ENCODE measurements around the gene DDX43. TPM values are rescaled to one million over a fixed set of nuclear protein-coding genes. Genes with fewer than 3 reads are reported as not detected.

DDX43 gene
- total and polyA plus RNA-seq, 2 donors (not counting 1 experiment from before 2014, with no cell fraction given): 1.8 to 2.1 TPM

- ChIA-PET POLR2A (no interaction called here), CTCF (interaction anchor here (0.6 kb wide), 1 partner anchor 219 kb away, joined by 4 read pairs; no protein-coding TSS in a partner anchor)
- no peaks in the 10 kb centered on the region for H3K9me3 ChIP-seq (ENCODE audit: control extremely low read depth in 1 of 3, control insufficient read depth in 2 of 3, insufficient read depth in 1 of 3, low read length in 2 of 3)
- H3K27me3 ChIP-seq (replicated peaks in 1 of 4; ENCODE audit: control extremely low read depth in 1 of 4, control insufficient read depth in 3 of 4, insufficient read depth in 4 of 4, low read length in 3 of 4): no peaks in the 10 kb centered on the region
- intact Hi-C loops (cut with micrococcal nuclease): no loop called here
- WGBS (ENCODE audit: insufficient coverage): no CpG with 5 or more reads among the region's 6 CpGs
- DNase-seq: no peak
- H3K27me3 Mint-ChIP-seq: no peaks in the 10 kb centered on the region
- H3K4me3 Mint-ChIP-seq: no peak overlapping the region
- no peaks in the 10 kb centered on the region for H3K4me1 ChIP-seq (ENCODE audit: control insufficient read depth in 2 of 2, insufficient read depth in 2 of 2, low read length in 2 of 2)
- no peaks in the 10 kb centered on the region for H3K79me2 ChIP-seq (ENCODE audit: control insufficient read depth, insufficient read depth, low read length)
- H3K9me3 Mint-ChIP-seq (ENCODE audit: insufficient read depth): no peaks in the 10 kb centered on the region
- H4K20me1 ChIP-seq (ENCODE audit: control insufficient read depth, insufficient read depth, low read length, poor library complexity, severe bottlenecking): no peaks in the 10 kb centered on the region
- H3K27ac ChIP-seq (ENCODE audit: low read length in 2 of 2): no peak overlapping the region
- no peak overlapping the region for H3K9ac ChIP-seq (ENCODE audit: low read length)
- H3K4me2 ChIP-seq (replicated peaks; ENCODE audit: low read depth, low read length, poor library complexity, severe bottlenecking): no peak overlapping the region
- ATAC-seq (ENCODE audit: low read depth): no peak
- no peak overlapping the region for H3K27ac Mint-ChIP-seq
- H2AFZ ChIP-seq (ENCODE audit: insufficient read depth, low read depth, low read length, poor library complexity, severe bottlenecking): no peak overlapping the region
- TF ChIP-seq EZH2 (IDR thresholded peaks at IDR 0.05; ENCODE audit: borderline replicate concordance, insufficient read depth, low read depth, low read length, poor library complexity, severe bottlenecking) (no peak), CTCF (IDR thresholded peaks at IDR 0.05) (no peak)
- H3K36me3 ChIP-seq (replicated peaks in 1 of 2; ENCODE audit: control extremely low read depth in 1 of 2, control insufficient read depth in 1 of 2, extremely low read depth in 1 of 2, insufficient read depth in 2 of 2, low read length in 1 of 2): no peaks in the 10 kb centered on the region
- no peak overlapping the region for H3K4me3 ChIP-seq (ENCODE audit: control extremely low read depth in 1 of 5, extremely low read depth in 1 of 5, insufficient read depth in 1 of 5, low read depth in 2 of 5, low read length in 4 of 5)
- H3K4me1 Mint-ChIP-seq: no peaks in the 10 kb centered on the region
Observed at GRCh38 chr6:73382462-73383113, 12.0 kb upstream of the DDX43 start.

GRCh38 chr6:73388433-73388799, 6.2 kb upstream of the DDX43 start:
- H3K27ac ChIP-seq (ENCODE audit: low read length in 2 of 2): peak overlapping the region in 1 of 2 donors; percentile 10
- H3K4me3 ChIP-seq (ENCODE audit: control extremely low read depth in 1 of 5, extremely low read depth in 1 of 5, insufficient read depth in 1 of 5, low read depth in 2 of 5, low read length in 4 of 5): peak overlapping the region; percentile 58 to 83 (median 65)
- TF ChIP-seq CTCF (IDR thresholded peaks at IDR 0.05) (no peak), EZH2 (IDR thresholded peaks at IDR 0.05; ENCODE audit: borderline replicate concordance, insufficient read depth, low read depth, low read length, poor library complexity, severe bottlenecking) (no peak)
- Mint-ChIP-seq H3K9me3 (ENCODE audit: insufficient read depth) (no peaks in the 10 kb centered on the region), H3K27ac (peak overlapping the region; percentile 61), H3K4me1 (peaks cover 7% of the 10 kb centered on the region), H3K27me3 (no peaks in the 10 kb centered on the region), H3K4me3 (peak overlapping the region; percentile 87)
- H3K4me2 ChIP-seq (replicated peaks; ENCODE audit: low read depth, low read length, poor library complexity, severe bottlenecking): peak overlapping the region; percentile 74
- no peaks in the 10 kb centered on the region for H3K36me3 ChIP-seq (replicated peaks in 1 of 2; ENCODE audit: control extremely low read depth in 1 of 2, control insufficient read depth in 1 of 2, extremely low read depth in 1 of 2, insufficient read depth in 2 of 2, low read length in 1 of 2)
- H3K4me1 ChIP-seq (ENCODE audit: control insufficient read depth in 2 of 2, insufficient read depth in 2 of 2, low read length in 2 of 2): peaks cover 3 to 15% of the 10 kb centered on the region in 2 donors
- no peaks in the 10 kb centered on the region for H3K9me3 ChIP-seq (ENCODE audit: control extremely low read depth in 1 of 3, control insufficient read depth in 2 of 3, insufficient read depth in 1 of 3, low read length in 2 of 3)
- H3K9ac ChIP-seq (ENCODE audit: low read length): peak overlapping the region; percentile 75
- H4K20me1 ChIP-seq (ENCODE audit: control insufficient read depth, insufficient read depth, low read length, poor library complexity, severe bottlenecking): no peaks in the 10 kb centered on the region
- DNase-seq (no peak), ATAC-seq (ENCODE audit: low read depth) (no peak)
- CTCF ChIA-PET: interaction anchor here (0.6 to 1.7 kb wide), 5 partner anchors 50 to 264 kb away, joined by 3 to 4 read pairs (median 3); no protein-coding TSS in a partner anchor
- H3K79me2 ChIP-seq (ENCODE audit: control insufficient read depth, insufficient read depth, low read length): no peaks in the 10 kb centered on the region
- H2AFZ ChIP-seq (ENCODE audit: insufficient read depth, low read depth, low read length, poor library complexity, severe bottlenecking): peak overlapping the region; percentile 88
- POLR2A ChIA-PET: no interaction called here
- intact Hi-C loops (cut with micrococcal nuclease): no loop called here
- whole genome bisulfite sequencing (ENCODE audit: insufficient coverage): no CpG with 5 or more reads among the region's 4 CpGs
- no peaks in the 10 kb centered on the region for H3K27me3 ChIP-seq (replicated peaks in 1 of 4; ENCODE audit: control extremely low read depth in 1 of 4, control insufficient read depth in 3 of 4, insufficient read depth in 4 of 4, low read length in 3 of 4)

All from B cell (primary cell).